SKM-1 (cell line): ENCODE data around the gene GPC6.

Source experiments
- DNase-seq: peaks from one replicate; lab custom pipeline; 2025; ENCODE audit not compliant: unreplicated experiment; lab: John Stamatoyannopoulos, UW

Gene GPC6

GRCh38 chr13:93230261-93230855 lies 3.8 kb downstream of the GPC6 start:
- no peak for DNase-seq

DNA sequence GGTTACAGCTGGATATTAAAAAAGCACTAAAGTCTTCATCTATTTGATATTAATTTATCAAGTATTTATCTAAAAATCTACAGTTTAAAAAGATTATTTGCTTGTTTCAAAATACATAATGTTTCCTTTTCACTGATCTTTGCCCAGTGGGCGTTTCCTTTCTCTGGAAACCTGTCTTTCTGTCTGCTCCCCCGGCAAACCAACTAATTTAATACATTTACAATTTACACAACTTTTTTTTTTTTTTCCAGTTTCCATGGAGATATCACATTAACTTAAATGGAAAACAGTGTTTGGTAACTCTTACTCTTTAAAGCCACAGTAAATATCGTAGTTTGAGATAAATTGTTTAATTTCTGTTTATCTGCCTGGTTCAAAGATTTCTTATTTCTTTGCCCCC lies 5.3 kb downstream of the GPC6 start:
- no peak for DNase-seq

DNA sequence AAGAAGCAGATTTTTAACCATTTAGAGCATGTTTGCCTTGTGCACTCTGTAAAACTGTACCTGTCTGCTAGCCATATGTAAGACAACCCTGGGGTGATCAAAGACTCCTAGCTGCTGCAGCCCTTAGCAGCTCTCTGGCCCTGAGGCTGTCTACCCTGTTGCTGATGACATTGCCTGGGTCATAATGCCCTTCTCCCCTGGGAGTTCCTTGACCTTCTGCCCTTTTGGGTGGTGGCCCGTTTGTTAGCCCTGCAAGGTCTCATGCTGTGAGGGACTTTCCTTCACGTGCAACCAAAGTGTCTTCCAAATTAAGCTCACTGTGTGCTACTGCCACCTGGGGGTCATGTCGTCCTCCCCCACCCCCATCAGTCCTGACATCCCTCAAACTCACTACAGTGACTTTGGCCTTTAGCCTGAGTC lies 7.4 kb downstream of the GPC6 start:
- no peak for DNase-seq

GRCh38 chr13:93234459-93234858 lies 7.9 kb downstream of the GPC6 start:
- no peak for DNase-seq

GRCh38 chr13:93235258-93236015 lies 8.8 kb downstream of the GPC6 start:
- no peak for DNase-seq

- no peak for DNase-seq
Measured at GRCh38 chr13:93238711-93239110, 12.1 kb downstream of the GPC6 start.

GRCh38 chr13:93243375-93244063 lies 16.9 kb downstream of the GPC6 start:
- no peak for DNase-seq

GRCh38 chr13:93244141-93244917 lies 17.7 kb downstream of the GPC6 start:
- no peak for DNase-seq

GRCh38 chr13:93244918-93245280 lies 18.3 kb downstream of the GPC6 start:
- DNase-seq = no peak

DNA sequence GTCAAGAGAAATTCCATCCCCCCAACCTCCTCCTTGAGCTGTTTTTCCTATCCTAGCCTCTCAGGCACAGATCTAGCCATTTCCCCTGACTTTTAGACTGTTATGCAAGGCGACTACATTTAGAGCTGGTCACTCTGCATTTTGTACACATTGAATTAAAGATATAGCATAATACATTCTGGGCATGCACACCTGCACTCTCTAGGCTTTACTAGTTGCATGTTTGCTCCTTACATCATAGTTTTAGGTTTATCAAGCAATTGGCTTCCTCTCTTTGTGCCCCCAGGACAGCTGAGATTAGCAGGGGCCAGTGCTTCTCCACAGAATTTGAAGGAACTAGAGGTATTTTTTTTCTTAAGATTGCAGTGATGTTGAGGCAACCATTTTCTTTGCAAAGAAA lies 19.5 kb downstream of the GPC6 start:
- DNase-seq = no peak

DNA sequence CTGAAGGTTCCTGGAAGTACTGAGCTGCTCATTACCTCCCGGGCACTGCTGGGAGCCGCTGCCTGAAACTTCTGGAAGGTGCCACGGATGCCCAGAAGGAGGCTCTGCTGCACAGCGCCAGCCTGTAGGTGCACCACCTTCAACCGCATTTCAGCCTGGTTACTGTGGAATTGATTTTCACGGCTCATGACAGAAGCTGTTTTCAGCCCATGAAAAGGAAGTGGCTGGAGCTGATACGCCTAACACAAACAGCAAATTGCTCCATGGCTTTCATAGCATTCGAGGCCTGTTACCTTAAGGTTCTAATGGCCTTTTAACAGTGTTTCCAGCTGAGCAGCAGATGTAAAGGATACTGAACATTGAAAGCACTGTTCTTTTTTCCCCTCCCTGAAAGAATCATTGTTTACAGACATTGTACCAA lies 22.0 kb downstream of the GPC6 start:
- DNase-seq = no peak

- no peak for DNase-seq
Measured at GRCh38 chr13:93249364-93250306, 23.0 kb downstream of the GPC6 start.

GRCh38 chr13:93254775-93255174 lies 28.2 kb downstream of the GPC6 start:
- DNase-seq = no peak

- no peak for DNase-seq
Measured at GRCh38 chr13:93256998-93257397, 30.4 kb downstream of the GPC6 start.

- DNase-seq = no peak
Measured at GRCh38 chr13:93259527-93260080, 33.0 kb downstream of the GPC6 start.

- DNase-seq = no peak
Measured at GRCh38 chr13:93260591-93260990, 34.0 kb downstream of the GPC6 start.

GRCh38 chr13:93262729-93263345 lies 36.2 kb downstream of the GPC6 start:
- DNase-seq = no peak

DNA sequence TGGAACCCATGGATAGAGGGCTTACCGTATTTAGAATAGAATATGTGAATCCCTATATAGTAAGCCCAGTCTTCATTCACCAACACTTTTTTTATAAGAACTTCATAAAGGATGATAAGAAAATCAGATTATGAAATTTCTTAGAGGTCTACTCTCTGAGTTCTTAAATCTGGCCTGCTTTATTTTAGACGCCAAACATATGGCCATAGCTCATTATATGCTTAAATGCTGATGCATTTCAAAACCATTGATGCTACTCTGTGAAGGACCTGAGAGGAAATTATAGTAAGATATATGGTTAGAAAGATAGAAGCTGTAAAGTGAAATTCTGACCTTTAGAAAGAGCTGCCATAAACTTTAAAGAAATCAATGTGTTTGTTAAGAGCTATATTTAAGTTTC lies 38.3 kb downstream of the GPC6 start:
- no peak for DNase-seq

- no peak for DNase-seq
Measured at GRCh38 chr13:93265800-93266199, 39.2 kb downstream of the GPC6 start.

DNA sequence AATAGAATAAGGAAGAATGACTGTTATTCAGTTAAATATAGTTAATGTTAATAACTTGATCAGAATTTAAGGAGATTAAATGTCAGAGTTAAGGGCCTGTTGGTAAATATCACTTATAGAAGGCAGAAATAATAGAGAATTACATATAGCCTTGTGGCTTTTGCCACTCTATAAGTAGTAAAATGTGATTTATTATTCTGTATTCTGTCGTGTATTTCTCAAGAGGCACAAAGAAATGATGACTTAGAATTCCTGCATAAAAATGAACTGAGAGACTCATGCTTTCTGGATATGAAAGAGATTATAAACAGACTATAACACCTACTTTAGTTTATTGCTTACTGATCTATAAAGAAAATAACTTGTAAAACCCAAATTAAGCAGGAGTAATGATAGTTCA lies 40.1 kb downstream of the GPC6 start:
- DNase-seq = no peak
